Hepatocyte (in vitro differentiated cells): ENCODE data around the gene NHERF2. TPM values are rescaled to one million over a fixed set of nuclear protein-coding genes. Genes with fewer than 3 reads are reported as not detected.

Experiments used
- DNase-seq: peaks from one replicate; pipeline ENCODE4 v3.0.0-alpha.2; 2016; ENCODE audit warnings: low spot score
- H2AFZ ChIP-seq: fragments of 200-600 bp; sonication (generic); 2 replicates; pipeline ENCODE4 v1.6.0; 2016; ENCODE audit warnings: antibody characterized with exemption, mild to moderate bottlenecking
- H3K27ac ChIP-seq: fragments of 200-600 bp; sonication (generic); 2 replicates; pipeline ENCODE4 v1.5.1; 2016; ENCODE audit warnings: mild to moderate bottlenecking
- H3K27me3 ChIP-seq: fragments of 200-600 bp; sonication (generic); 2 replicates; pipeline ENCODE4 v1.6.1; 2016
- H3K36me3 ChIP-seq: fragments of 200-600 bp; sonication (generic); replicated peaks from 2 replicates; pipeline ENCODE4 v1.5.1; 2016; ENCODE audit warnings: low read depth; ENCODE audit not compliant: insufficient read depth
- H3K4me1 ChIP-seq: fragments of 200-600 bp; sonication (generic); 2 replicates; pipeline ENCODE4 v1.5.1; 2016; ENCODE audit warnings: mild to moderate bottlenecking, moderate library complexity; ENCODE audit not compliant: insufficient read depth
- H3K4me2 ChIP-seq: fragments of 200-600 bp; sonication (generic); 2 replicates; pipeline ENCODE4 v1.6.0; 2016
- H3K4me3 ChIP-seq: fragments of 200-600 bp; sonication (generic); 2 replicates; pipeline ENCODE4 v1.5.1; 2016; ENCODE audit warnings: mild to moderate bottlenecking
- H3K79me2 ChIP-seq: fragments of 200-600 bp; sonication (generic); 2 replicates; pipeline ENCODE4 v1.6.0; 2017; ENCODE audit warnings: mild to moderate bottlenecking
- H3K9me2 ChIP-seq: fragments of 200-600 bp; sonication (generic); replicated peaks from 2 replicates; pipeline ENCODE4 v1.6.0; 2017; ENCODE audit warnings: mild to moderate bottlenecking; ENCODE audit not compliant: insufficient read depth
- H3K9me3 ChIP-seq: fragments of 200-600 bp; sonication (generic); 2 replicates; pipeline ENCODE4 v1.5.1; 2016; ENCODE audit warnings: low read depth, mild to moderate bottlenecking
- H4K20me1 ChIP-seq: fragments of 200-600 bp; sonication (generic); 2 replicates; pipeline ENCODE4 v1.6.0; 2016; ENCODE audit warnings: mild to moderate bottlenecking; ENCODE audit not compliant: insufficient read depth, poor library complexity, severe bottlenecking
- EZH2 ChIP-seq: fragments of 200-600 bp; sonication (generic); IDR thresholded peaks from 2 replicates; pipeline ENCODE4 v1.6.1; 2016; ENCODE audit warnings: antibody characterized with exemption, mild to moderate bottlenecking, borderline replicate concordance
- EZH2phosphoT487 ChIP-seq: fragments of 200-600 bp; sonication (generic); IDR thresholded peaks from one replicate; pipeline ENCODE4 v1.6.1; 2018; ENCODE audit warnings: antibody characterized with exemption, mild to moderate bottlenecking, low read depth, moderate library complexity; ENCODE audit not compliant: unreplicated experiment, severe bottlenecking
- WGBS: methylation state at CpG from one replicate; pipeline ENCODE4 v1.1.6; 2016; ENCODE audit warnings: low lambda C conversion rate; ENCODE audit errors: missing lambda C conversion rate; 5-methylcytosine and 5-hydroxymethylcytosine counted together
- polyA plus RNA-seq: library from polyadenylated mRNA; unstranded; fragments of >200 nt; fragmentation: Nextera tagmentation; extraction: Ambion mirVana; gene quantifications from 2 replicates; pipeline ENCODE4 v1.2.1, GENCODE V29; 2016
- total RNA-seq: library from RNA; depleted of rRNA; stranded (reverse); fragments of >200 nt; gene quantifications from 2 replicates; pipeline ENCODE4 v1.2.3, GENCODE V29; 2014
- TF ChIP-seq, protein P1 (sequence below): fragments of 200-600 bp; sonication (generic); IDR thresholded peaks from 2 replicates; pipeline ENCODE4 v1.5.1; 2016; ENCODE audit warnings: antibody characterized with exemption, mild to moderate bottlenecking; ENCODE audit not compliant: poor library complexity

The NHERF2 gene
- total and polyA plus RNA-seq, 2 experiments from 2014 or later, result 29.6 to 43.8 TPM

DNA sequence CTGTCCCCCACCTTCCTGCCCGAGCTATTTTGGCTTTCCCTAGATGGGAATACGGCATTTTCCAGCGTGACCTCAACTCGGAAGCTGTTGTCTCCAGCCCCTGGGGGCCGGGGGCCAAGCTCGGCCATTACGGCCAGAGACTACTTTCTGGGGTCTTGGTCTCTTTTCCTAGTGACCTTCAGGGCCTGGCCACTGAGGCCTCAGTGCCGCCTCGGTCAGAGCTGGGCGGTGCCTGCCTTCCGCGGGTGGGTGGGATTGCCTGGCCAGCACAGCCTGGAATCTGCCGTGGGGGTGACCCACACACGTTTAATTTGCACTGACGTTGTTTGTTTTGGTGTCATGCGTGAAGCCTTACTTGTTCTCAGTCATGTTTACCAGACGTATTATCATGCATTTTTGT is 50.3 kb downstream of the NHERF2 start:
- H3K36me3 ChIP-seq, result no peaks in the 10 kb centered on the region
- H3K27me3 ChIP-seq, result no peaks in the 10 kb centered on the region
- H2AFZ ChIP-seq, result no peak overlapping the region
- WGBS, result 95% methylated on average over 17 of the region's 17 CpGs
- H3K9me2 ChIP-seq, result no peaks in the 10 kb centered on the region
- no peak overlapping the region for H3K4me3 ChIP-seq
- no peaks in the 10 kb centered on the region for H4K20me1 ChIP-seq
- no peaks in the 10 kb centered on the region for H3K9me3 ChIP-seq
- no peaks in the 10 kb centered on the region for H3K4me1 ChIP-seq
- TF ChIP-seq, protein P1, sequence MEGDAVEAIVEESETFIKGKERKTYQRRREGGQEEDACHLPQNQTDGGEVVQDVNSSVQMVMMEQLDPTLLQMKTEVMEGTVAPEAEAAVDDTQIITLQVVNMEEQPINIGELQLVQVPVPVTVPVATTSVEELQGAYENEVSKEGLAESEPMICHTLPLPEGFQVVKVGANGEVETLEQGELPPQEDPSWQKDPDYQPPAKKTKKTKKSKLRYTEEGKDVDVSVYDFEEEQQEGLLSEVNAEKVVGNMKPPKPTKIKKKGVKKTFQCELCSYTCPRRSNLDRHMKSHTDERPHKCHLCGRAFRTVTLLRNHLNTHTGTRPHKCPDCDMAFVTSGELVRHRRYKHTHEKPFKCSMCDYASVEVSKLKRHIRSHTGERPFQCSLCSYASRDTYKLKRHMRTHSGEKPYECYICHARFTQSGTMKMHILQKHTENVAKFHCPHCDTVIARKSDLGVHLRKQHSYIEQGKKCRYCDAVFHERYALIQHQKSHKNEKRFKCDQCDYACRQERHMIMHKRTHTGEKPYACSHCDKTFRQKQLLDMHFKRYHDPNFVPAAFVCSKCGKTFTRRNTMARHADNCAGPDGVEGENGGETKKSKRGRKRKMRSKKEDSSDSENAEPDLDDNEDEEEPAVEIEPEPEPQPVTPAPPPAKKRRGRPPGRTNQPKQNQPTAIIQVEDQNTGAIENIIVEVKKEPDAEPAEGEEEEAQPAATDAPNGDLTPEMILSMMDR, result no peak
- TF ChIP-seq EZH2phosphoT487, result no peak
- no peak for TF ChIP-seq EZH2
- H3K79me2 ChIP-seq, result no peaks in the 10 kb centered on the region
- no peak overlapping the region for H3K4me2 ChIP-seq
- H3K27ac ChIP-seq, result no peak overlapping the region
- DNase-seq, result no peak

GRCh38 chr16:2077696-2078095 is 51.0 kb downstream of the NHERF2 start:
- no peak for DNase-seq
- H3K36me3 ChIP-seq, result no peaks in the 10 kb centered on the region
- H3K4me3 ChIP-seq, result no peak overlapping the region

DNA sequence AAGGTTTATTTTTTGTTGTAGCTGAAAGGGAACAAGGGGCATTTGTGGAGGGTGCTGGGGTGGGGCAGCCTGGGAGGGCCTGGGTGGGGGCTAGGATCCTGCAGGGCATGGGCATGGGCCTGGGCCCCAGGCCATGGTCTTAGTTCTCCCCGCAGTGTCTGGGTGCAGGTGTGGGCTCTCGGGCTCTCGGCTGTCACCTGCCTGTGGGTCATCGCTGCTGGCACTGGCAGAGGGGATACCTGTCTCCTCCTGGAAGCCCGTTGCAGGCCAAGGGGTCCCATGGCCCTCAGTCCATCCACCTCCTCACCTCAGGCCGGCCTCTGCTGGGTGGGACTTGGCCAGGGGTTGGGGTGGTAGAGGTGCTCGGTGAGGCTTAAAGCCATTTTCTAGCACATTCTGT is 51.4 kb downstream of the NHERF2 start:
- H3K4me2 ChIP-seq, result no peak overlapping the region
- H4K20me1 ChIP-seq, result no peaks in the 10 kb centered on the region
- no peak overlapping the region for H3K27ac ChIP-seq
- no peak overlapping the region for H2AFZ ChIP-seq
- no peaks in the 10 kb centered on the region for H3K36me3 ChIP-seq
- TF ChIP-seq EZH2phosphoT487, result no peak
- TF ChIP-seq, protein P1, result no peak
- TF ChIP-seq EZH2, result no peak
- H3K27me3 ChIP-seq, result no peaks in the 10 kb centered on the region
- 94% methylated on average over 6 of the region's 7 CpGs for WGBS
- H3K4me3 ChIP-seq, result no peak overlapping the region
- H3K9me2 ChIP-seq, result no peaks in the 10 kb centered on the region
- DNase-seq, result no peak
- H3K79me2 ChIP-seq, result no peaks in the 10 kb centered on the region
- H3K9me3 ChIP-seq, result no peaks in the 10 kb centered on the region
- H3K4me1 ChIP-seq, result no peaks in the 10 kb centered on the region

More at GRCh38 chr16:2077696-2078095, 51.0 kb downstream of the NHERF2 start:
- TF ChIP-seq, protein P1, result no peak
- TF ChIP-seq EZH2 (no peak), EZH2phosphoT487 (no peak)
- Histone ChIP-seq H3K79me2 (no peaks in the 10 kb centered on the region), H3K4me1 (no peaks in the 10 kb centered on the region), H3K9me2 (no peaks in the 10 kb centered on the region), H2AFZ (no peak overlapping the region), H4K20me1 (no peaks in the 10 kb centered on the region), H3K9me3 (no peaks in the 10 kb centered on the region), H3K27me3 (no peaks in the 10 kb centered on the region), H3K27ac (no peak overlapping the region), H3K4me2 (no peak overlapping the region)
- 94% methylated on average over 21 of the region's 21 CpGs for WGBS

GRCh38 chr16:2078691-2079090 is 52.0 kb downstream of the NHERF2 start:
- Histone ChIP-seq H3K9me2 (no peaks in the 10 kb centered on the region), H2AFZ (no peak overlapping the region), H3K27me3 (no peaks in the 10 kb centered on the region), H3K79me2 (no peaks in the 10 kb centered on the region), H3K27ac (no peak overlapping the region), H3K4me1 (no peaks in the 10 kb centered on the region), H3K4me3 (no peak overlapping the region), H3K4me2 (no peak overlapping the region), H3K36me3 (no peaks in the 10 kb centered on the region), H4K20me1 (no peaks in the 10 kb centered on the region), H3K9me3 (no peaks in the 10 kb centered on the region)
- DNase-seq, result no peak
- WGBS, result 97% methylated on average over 23 of the region's 23 CpGs
- no peak for TF ChIP-seq EZH2phosphoT487
- TF ChIP-seq, protein P1, result no peak
- no peak for TF ChIP-seq EZH2
